Measurements from ENCODE around the gene ILKAP.

ILKAP gene

DNA sequence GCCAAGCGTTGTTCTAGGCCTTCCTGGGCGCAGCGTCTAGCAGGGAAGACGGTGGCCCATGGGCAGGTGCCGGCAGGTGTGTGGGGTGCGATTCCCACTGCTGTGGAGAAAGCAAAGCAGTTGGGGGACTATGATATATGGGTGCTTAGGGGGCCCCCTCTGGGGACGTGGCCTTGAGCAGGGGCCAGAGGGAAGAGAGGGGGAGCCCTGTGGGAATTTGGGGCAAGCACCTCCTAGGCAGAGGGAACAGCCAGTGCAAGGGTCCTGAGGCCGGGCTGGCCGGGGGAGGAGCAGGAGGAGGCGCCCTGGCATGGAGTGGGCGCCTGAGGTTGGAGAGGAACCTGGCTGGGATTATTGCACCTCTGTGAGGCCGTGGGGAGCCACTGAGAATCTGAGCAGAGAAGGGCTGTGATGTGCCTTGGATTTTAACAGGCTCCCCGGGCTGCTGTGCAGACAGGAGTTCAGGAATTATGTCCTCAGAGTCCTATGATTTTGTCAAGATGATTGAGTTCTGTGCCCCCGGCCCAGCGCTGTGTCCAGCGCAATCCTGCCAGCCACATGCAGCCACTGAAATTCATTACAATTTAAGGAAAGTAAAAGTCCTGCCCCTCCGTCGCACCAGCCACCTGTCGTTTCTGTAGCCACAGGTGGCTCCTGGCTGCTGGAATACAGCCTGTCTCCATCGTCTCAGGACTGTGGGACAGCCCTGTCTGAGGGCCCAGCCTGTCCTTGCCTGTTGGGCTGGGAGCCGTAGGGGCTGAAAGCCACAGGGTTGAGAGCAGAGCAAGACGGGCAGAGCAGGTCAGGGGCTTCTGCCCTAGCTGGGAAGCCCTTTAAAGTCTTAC is 74.1 kb downstream of the ILKAP start:
- H3K4me3 ChIP-seq (replicated peaks; ENCODE audit: low read depth, low read length), result no peak overlapping the region
- DNase-seq (ENCODE audit: extremely low read depth, low read depth), result no peak
- TF ChIP-seq, protein P1, sequence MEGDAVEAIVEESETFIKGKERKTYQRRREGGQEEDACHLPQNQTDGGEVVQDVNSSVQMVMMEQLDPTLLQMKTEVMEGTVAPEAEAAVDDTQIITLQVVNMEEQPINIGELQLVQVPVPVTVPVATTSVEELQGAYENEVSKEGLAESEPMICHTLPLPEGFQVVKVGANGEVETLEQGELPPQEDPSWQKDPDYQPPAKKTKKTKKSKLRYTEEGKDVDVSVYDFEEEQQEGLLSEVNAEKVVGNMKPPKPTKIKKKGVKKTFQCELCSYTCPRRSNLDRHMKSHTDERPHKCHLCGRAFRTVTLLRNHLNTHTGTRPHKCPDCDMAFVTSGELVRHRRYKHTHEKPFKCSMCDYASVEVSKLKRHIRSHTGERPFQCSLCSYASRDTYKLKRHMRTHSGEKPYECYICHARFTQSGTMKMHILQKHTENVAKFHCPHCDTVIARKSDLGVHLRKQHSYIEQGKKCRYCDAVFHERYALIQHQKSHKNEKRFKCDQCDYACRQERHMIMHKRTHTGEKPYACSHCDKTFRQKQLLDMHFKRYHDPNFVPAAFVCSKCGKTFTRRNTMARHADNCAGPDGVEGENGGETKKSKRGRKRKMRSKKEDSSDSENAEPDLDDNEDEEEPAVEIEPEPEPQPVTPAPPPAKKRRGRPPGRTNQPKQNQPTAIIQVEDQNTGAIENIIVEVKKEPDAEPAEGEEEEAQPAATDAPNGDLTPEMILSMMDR (IDR thresholded peaks at IDR 0.05; ENCODE audit: low read depth, low read length, missing control alignments), result no peak

DNA sequence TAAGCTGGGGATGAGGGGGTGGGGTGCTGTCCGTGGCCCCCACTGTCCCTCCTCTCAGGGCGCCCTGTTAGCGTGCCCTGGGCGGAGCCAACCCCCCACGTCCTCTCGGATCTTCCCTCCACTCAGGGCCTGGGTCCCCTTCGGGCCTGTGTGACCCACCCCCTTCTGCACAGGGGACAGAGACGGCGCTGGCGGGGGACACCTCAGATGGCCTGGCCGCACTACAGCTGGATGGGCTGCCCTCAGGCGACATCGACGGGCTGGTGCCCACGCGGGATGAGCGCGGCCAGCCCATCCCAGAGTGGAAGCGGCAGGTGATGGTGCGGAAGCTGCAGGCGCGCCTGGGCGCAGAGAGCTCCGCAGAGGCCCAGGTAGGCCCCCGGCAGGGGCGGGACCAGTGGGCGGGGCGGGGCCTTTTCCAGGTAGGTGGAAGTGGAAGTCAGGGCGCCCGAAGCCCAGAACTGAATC is 74.9 kb downstream of the ILKAP start:
- TF ChIP-seq, protein P1 (IDR thresholded peaks at IDR 0.05; ENCODE audit: low read depth, low read length, missing control alignments), result no peak
- no peak for DNase-seq (ENCODE audit: extremely low read depth, low read depth)
- H3K4me3 ChIP-seq (replicated peaks; ENCODE audit: low read depth, low read length), result no peak overlapping the region

DNA sequence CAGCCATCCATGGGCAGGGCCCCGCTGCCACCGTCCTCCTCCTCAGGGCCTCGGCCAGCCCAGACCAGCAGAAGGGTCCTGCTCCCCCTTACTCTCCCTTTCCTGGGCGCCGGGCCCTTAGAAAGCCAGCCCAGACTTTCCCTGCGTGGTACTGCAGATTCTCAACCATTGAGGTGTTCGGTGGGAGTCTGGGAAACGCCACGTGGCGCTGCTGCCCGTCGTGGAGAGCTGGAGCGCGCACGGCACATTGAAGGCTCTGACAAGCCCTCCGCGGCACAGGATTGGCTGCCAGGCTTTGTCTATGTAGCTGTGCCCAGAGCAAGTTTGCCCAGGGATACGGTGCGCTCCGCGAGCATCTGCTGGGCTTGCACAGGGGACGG is 75.4 kb downstream of the ILKAP start:
- no peak overlapping the region for H3K4me3 ChIP-seq (replicated peaks; ENCODE audit: low read depth, low read length)
- no peak for DNase-seq (ENCODE audit: extremely low read depth, low read depth)
- TF ChIP-seq, protein P1 (IDR thresholded peaks at IDR 0.05; ENCODE audit: low read depth, low read length, missing control alignments), result no peak

DNA sequence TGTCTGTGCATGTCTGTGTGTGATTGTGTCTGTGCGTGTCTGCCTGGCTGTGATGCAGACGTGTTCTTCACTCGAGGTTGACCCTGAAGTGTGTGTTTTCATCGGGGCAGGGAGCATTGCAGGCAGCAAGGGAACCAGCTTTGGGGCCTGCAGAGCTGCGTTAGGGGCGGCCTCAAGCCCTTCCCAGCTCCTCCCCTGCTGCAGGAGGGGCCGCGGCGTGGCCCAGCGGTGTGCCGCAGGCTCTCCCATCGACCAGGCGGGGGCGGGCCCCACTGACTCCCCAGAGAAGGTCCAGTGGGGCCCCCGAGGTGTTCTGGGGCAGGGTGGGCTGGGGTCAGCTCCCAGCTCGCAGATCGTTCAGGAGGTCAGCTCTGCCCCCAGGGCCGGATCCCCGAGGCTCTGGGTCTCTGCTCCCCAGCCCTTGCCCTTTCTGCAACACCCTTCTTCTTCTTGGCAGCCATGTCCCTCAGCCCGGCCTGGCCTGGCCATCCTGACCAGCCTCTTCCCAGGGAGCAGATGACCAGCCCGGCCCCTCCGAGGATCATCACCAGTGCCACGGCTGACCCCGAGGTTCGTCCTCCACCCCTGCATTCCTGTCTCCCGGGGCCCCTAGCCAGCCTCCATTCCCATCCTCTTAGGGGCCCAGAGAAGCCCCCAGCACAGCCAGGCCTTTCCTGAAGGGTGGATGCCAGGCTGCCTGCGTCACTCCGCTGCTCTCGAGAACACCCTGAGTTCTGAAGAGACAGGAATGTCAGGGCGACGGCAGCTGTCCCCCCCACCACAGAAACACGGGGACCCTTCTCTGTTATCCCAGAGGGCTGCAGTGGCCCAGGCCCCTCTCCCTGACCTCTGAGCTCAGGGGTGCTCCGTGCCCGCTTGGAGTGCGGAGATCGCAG is 76.1 kb downstream of the ILKAP start:
- DNase-seq (ENCODE audit: extremely low read depth, low read depth), result no peak
- TF ChIP-seq, protein P1 (IDR thresholded peaks at IDR 0.05; ENCODE audit: low read depth, low read length, missing control alignments), result no peak
- H3K4me3 ChIP-seq (replicated peaks; ENCODE audit: low read depth, low read length), result no peak overlapping the region

DNA sequence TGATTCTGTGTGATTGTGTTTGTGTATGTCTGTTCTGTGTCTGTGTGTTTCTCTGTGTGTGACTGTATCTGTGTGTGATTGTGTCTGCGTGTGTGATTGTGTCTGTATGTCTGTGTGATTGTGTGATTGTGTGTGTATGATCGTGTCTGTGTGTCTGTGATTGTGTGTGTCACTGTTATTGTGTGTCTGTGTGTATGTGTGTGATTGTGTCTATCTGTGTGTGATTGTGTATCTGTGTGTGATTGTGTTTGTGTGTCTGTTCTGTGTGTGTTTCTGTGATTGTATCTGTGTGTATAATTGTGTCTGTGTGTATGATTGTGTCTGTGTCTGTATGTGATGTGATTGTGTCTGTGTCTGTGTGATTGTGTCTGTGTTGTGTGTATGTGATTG is 76.7 kb downstream of the ILKAP start:
- TF ChIP-seq, protein P1 (IDR thresholded peaks at IDR 0.05; ENCODE audit: low read depth, low read length, missing control alignments), result no peak
- no peak for DNase-seq (ENCODE audit: extremely low read depth, low read depth)
- H3K4me3 ChIP-seq (replicated peaks; ENCODE audit: low read depth, low read length), result no peak overlapping the region

DNA sequence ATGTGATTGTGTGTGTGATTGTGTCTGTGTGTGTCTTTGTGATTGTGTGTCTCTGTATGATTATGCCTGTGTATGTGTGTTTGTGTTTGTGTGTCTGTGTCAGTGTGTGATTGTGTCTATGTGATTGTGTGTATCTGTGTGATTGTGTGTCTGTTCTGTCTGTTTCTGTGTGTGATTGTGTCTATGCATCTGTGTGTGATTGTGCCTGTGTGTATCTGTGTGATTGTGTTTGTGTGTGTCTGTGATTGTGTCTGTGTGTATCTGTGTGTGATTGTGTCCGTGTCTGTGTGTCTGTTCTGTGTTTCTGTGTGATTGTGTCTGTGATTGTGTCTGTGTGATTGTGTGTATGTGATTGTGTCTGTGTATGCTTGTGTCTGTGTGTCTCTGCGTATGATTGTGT is 77.2 kb downstream of the ILKAP start:
- TF ChIP-seq, protein P1 (IDR thresholded peaks at IDR 0.05; ENCODE audit: low read depth, low read length, missing control alignments), result no peak
- no peak for DNase-seq (ENCODE audit: extremely low read depth, low read depth)
- H3K4me3 ChIP-seq (replicated peaks; ENCODE audit: low read depth, low read length), result no peak overlapping the region

Measured in HFF-Myc (cell line).